Endometrial microvascular endothelial cells (primary cell): ENCODE data around the gene NAT14. TPM values are rescaled to one million over a fixed set of nuclear protein-coding genes. Genes with fewer than 3 reads are reported as not detected.
"Not testable (repeated sequence)": the region's sequence is repeated elsewhere in the genome, so short reads cannot be mapped to it uniquely, and the experiment has no call there.

Experiments
- in situ Hi-C: cut with HindIII; loops from 2 replicates; pipeline ENCODE4 v1.10.0; 2017; ENCODE audit warnings: low sequenced_read_pairs, low pct_unique_long_range_greater_than_20kb; ENCODE audit errors: inconsistent ontology term
- total RNA-seq: library from RNA; depleted of rRNA; stranded (reverse); fragments of >200 nt; gene quantifications from one replicate; pipeline ENCODE4 v1.2.3, GENCODE V29; 2015; ENCODE audit errors: inconsistent ontology term

Gene NAT14
- total RNA-seq, 1 donor from 2014 or later = 8.5 TPM

DNA sequence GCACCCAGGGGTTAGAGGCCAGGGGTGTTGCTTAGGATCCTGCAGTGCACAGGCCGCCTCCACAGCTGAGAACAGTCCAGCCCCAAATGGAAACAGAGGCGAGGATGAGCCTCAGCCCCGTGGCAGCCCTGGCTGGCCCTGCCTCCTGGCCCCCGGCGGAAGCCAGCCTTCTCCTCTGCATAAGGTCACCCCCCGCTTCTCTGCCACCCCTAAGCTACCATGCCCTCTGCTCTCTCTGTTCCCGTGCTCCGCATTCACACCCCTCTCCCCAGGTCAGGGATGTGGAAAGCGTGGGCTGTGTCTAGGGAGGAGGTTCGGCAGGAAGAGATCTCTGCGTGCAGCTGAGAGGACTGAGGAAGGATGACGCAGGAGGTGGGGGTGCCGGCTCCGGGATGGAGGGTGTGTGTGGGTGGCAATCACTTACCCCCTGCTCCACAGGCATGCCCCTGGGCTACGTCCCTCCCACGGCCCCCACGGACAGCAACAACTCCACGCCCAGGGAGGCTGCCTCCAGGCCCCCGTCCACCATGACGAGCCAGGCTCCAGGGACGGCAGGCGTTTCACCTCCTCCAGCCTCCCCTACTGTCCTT lies 9.3 kb downstream of the NAT14 start:
- in situ Hi-C loops = no loop called here

DNA sequence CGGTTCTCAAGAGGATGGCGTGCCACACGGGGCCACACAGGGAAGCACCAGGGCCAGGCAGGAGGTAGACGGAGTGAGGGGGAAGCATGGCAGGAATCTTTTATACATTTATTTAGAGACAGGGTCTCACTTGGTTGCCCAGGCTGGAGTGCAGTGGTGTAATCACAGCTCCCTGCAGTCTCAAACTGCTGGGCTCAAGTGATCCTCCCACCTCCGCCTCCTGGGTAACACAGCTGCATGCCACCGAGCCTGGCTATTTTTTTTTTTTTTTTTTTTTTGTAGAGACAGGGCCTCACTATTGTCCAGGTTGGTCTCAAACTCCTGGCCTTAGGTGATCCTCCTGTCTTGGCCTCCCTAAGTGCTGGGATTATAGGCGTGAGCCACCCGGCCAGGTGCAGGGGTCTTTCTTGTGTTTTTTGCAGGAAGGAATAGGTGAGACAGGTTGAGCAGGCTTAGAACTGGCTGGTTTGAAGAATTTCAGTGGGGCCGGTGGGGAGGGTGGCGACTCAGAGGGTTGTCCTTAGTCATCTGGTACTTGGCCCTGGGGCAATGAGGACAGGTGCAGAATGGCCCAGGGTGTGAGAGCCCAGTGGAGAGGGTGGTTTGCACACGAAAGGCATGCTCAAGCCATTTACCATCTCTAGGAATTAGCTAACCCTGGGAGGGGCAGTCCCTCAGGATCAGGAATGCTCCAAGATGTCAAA lies 10.8 kb downstream of the NAT14 start:
- in situ Hi-C loops = no loop called here

DNA sequence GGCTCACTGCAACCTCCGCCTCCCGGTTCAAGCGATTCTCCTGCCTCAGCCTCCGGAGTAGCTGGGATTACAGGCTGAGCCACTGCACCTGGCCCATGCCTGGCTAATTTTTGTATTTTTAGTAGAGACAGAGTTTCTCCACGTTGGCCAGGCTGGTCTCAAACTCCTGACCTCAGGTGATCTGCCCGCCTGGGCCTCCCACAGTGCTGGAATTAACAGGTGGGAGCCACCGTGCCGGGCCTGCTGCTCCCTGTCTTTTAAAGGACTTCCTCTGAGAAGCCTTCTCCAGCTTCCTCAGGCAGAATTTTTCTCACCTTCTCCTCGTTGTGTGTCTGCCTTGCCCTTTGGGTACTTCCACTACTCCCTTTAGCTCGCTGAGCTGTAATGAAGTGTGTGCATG lies 11.8 kb downstream of the NAT14 start:
- in situ Hi-C loops = not testable (repeated sequence)

DNA sequence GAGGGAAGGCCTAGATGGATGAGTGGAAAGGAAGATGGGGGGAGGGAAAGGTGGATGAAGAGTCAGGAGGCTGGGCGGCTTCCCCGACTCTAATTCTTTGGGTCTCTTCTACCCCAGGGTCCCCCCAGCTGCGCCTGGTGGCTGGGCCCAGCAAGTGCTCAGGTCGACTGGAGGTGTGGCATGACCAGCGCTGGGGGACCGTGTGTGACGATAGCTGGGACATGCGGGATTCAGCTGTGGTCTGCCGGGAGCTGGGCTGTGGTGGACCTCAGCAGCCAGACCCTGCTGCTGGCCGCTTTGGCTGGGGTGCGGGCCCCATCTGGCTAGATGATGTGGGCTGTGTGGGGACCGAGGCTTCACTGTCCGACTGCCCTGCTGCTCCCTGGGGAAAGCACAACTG lies 12.8 kb downstream of the NAT14 start:
- in situ Hi-C loops = no loop called here

DNA sequence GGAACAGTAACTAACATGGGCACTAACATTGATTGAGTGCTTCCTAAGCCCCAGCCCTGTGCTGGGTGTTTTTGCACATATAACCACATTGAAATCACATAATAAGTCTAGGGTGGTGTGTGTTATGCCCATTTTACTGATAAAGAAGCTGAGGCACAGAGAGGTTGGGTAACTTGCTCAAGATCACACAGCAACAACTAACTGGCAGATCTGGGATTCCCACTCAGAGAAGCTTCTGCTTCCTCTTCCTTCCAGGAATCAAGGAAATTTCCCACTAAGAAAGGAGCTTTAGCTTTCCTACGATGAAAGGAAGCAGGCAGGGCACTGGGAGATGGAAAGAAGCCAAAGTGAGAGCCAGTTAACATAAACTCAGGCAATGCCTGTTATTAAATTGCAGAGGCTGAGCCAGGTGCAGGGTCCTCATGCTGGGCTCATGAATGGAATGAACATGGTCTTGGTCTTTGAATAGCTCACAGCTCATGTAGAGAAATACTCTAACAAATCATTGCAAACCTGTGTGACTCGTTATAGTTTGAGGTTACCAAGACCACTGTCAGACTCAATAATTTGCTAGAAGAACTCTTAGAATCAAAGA lies 13.4 kb downstream of the NAT14 start:
- in situ Hi-C loops = no loop called here

DNA sequence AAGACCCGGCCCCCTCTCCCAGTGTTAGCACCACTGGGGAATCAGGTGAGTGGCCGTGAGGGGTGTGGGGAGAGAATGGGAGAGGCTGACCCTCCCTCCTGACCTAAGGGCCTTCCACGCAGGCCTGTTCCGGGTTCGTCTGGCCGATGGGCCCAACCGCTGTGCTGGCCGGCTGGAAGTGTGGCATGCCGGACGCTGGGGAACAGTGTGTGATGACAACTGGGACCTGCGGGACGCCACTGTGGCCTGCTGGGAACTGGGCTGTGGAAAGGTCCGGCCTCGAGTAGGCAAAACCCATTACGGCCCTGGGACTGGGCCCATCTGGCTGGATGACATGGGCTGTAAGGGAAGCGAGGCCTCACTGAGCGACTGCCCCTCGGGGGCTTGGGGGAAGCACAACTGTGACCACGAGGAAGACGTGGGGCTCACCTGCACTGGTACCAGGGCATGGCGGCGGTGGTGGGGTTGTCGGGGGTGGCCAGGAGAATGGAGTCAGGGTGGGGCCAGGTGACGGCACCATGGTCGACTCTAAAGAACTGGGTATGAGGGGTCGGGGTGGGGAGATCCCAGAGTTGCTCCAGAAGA lies 15.5 kb downstream of the NAT14 start:
- in situ Hi-C loops = no loop called here

DNA sequence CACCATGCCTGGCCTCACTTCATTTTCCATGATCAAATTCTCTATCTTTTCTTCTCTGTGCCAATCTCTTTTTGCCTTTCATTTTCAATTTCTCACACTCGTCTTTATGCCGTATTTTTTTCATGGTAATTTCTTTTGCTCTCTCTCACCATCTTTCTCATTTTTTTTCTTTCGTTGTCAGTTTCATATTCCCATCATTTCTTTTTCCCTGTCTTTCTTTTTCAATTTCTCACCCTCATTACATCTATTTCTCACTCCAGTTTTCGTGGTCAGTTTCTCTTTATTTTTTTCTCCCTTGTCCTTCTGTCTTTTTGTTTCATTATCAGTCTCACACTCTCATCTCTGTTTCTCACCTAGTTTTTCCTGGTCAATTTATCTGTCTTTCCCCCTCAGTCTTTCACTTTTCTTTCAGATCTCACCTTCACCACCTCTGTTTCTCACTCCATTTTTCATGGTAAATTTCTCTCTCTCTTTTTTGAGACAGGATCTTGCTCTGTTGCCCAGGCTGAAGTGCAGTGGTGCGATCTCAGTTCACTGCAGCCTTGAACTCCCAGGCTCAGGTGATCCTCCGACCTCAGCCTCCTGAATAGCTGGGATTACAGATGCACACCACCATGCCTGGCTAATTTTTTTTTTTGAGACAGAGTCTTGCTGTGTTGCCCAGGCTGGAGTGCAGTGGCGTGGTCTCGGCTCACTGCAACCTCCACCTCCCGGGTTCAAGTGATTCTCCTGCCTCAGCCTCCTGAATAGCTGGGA lies 17.4 kb downstream of the NAT14 start:
- in situ Hi-C loops = no loop called here

DNA sequence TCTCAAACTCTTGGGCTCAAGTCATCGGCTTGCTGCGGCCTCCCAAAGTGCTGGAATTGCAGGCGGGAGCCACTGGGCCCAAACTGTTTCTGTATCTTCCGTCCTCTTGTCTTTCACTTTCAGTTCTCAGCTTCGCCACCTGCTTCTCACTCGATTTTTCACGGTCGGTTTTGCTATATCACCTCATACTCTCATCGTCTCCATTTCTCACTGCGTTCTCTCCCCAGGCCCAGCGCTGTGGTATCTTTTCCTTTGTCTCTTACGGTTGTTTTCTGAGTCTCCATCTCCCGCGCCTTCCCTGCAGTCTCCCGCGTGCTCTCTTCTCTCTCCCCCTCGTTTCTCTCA lies 18.1 kb downstream of the NAT14 start:
- in situ Hi-C loops = no loop called here

DNA sequence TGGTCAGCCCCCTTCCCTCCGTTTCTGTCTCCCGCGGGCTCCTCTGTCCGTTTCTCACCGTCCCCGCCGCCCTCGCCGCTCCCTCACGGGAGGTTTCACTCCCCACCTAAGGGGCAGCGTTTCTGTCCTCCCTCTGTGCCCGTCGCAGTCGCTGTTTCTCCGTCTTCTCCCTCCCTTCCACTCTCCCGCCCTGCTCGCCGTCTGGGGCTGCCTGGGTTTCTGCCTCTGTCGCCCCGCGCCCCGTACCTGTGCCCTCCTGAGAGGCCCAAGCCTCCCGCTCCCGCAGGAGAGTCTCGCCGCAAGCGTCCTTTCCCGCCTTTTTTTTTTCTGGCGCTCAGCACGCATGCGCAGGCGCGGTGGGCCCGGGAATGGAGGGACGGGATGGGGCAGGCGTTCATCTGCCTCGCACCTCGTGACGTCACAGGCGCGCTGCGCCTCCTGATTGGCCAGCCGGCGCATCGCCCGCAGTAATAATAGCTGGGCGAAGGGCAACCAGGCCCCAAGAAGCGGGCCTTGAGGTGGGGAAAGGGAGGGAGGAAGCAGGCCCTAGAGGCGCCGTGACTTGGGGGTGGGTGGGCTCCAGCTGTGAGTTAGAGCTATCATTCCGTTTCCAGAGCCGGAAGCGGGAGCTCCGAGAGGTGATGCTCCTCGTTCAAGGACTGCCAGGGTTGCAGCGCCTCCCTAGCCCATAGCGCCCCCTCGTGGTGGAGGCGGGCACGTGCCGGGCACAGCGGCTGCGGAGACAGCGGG lies 18.7 kb downstream of the NAT14 start:
- in situ Hi-C loops = no loop called here

DNA sequence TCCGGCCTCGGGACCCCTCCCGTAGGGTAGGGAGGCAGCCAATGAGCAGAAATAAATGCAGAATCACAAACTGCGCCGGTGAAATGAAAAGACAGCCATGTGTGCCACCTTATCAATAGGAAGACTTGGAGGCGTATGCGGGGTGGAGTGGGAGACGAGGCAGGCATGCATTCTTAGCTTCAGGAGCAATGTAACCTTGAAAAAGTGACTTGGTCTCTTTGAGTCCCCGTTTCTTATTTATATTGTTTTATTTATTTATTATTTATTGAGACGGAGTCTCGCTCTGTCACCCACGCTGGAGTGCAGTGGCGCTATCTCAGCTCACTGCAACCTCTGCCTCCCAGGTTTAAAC lies 19.2 kb downstream of the NAT14 start:
- in situ Hi-C loops = no loop called here

DNA sequence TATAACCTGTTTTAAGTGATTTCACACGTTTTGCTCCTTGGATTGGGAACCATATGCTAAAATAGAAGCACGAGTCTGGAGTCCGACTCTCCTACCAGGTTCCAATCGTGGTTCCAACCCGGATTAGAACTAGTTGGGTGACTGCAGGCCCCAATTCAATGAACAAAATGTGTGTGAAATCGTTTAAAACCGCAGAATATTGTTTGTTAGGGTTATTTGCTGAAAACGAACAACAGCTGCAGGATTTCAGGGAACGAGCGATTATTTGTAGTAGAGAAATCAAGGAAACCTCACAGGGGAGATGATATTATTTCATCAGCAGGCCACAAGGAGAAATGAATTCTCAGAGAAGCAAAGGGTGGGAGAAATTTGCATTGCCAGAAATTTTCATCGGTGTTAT lies 20.0 kb downstream of the NAT14 start:
- in situ Hi-C loops = no loop called here

DNA sequence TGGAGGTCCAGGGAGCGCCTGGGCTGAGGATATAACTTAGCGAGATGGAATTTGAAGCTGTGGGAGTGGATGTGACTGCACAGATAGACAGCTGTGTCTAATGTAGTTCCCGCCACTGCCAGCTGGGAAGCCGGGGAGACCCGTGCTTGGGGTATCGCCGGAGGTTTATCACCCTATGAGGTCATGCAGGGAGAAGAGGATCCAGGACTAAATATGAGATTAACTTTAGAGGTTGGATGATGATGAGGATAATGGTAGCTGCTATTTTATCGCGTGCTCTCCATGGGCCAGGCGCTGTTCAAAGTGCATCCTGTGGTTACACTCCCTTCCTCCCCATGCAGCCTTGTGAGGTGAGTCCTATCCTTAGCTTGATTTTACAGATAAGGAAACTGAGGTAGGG lies 23.1 kb downstream of the NAT14 start:
- in situ Hi-C loops = no loop called here

DNA sequence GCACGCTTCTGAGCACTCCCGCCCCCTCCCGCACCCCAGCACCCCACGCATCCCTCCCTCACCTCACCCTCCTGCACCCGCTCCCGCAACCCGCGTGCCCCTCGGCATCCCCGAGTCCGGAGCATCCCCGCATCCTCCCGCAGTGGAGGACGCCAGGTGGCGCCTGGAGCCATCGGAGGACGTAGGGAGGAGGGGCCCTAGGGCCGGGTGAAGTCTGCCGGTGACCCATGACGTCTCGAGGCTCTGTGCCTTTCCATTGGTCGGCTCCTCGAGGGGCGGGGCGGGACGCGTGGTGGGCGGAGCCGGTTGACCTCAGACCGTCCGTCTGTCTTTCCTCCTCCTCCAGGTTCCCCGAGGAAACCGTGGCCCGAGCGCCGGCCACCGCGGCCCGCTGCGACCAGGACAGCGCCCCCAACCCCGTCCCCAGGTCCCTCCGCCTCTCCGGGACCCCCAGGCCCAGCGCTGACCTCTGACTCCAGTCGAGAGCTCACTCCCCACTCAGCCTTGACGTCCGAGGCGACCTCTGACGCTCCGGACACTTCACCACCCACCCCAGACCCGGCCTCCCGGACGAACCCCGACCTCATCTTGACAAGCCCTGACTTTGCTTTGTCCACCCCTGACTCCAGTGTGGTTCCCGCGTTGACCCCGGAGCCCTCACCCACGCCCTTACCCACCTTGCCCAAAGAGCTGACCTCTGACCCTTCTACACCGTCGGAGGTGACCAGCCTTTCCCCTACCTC lies 32.1 kb downstream of the NAT14 start:
- in situ Hi-C loops = loop anchor here (10.0 kb wide), 1 partner anchor 108 kb away; the partner anchor contains the start of gene ZNF784

DNA sequence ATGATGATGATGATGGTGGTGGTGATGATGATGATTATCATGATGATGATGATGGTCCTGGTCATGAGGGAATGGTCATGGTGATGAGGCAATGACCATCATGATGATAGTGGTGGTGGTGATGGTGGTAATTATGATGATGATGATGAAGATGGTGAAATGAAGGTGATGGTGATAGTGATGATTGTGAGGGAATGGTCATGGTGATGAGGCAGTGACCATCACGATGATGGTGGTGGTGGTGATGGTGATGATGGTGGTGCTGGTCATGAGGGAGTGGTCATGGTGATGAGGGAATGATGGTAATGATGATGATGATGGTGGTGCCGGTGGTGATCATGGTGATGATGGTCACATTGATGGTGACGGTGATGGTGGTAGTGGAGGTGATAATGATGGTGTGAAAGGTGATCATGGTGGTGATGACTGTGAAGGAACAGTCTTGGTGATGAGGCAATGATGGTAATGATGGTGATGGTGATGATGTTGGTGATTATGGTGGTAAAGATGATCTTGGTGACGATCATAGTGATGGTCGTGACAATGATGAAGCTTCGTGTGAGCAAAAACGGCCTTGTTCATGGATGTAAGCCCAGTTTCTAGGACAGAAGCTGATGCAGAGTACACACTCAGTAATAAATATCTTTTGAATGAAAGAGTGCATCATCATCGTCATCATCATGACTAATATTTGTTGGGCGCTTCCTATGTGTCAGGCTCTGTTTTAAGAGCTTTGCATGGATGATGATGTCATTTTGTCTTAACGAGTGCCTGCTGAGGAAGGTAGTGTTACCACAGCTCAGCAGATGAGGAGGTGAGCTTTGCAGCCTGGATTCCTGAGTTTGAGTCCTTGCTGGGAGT lies 34.7 kb downstream of the NAT14 start:
- in situ Hi-C loops = loop anchor here (10.0 kb wide), 1 partner anchor 105 kb away; the partner anchor contains the start of gene ZNF784

DNA sequence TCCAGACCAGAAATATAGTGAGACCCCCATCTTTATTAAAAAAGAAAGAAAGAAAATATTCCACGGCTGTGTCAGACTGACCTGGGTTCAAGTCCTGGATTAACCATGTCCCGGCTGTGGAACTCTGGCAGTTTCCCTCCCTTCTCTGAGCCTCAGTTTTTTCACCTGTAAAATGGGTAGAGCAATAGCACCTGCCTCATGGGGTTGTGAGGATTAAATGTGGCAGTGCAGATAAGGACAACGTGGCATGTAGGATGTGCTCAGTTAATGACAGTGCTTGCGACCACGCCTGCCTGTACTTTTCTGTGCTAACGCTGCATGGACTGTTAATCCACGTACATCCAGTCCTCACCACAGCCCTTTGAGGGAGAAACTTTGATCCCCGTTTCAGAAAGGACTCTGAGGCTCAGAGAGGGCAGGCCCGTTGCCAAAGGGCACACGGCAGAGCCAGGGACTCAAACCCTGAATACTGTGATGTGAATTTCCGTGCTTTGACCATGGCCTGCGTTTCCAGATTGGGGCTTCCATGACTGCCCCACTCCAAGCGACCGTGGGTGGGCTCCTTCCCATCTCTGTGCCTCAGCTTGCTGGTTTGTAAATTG lies 35.8 kb downstream of the NAT14 start:
- in situ Hi-C loops = no loop called here

DNA sequence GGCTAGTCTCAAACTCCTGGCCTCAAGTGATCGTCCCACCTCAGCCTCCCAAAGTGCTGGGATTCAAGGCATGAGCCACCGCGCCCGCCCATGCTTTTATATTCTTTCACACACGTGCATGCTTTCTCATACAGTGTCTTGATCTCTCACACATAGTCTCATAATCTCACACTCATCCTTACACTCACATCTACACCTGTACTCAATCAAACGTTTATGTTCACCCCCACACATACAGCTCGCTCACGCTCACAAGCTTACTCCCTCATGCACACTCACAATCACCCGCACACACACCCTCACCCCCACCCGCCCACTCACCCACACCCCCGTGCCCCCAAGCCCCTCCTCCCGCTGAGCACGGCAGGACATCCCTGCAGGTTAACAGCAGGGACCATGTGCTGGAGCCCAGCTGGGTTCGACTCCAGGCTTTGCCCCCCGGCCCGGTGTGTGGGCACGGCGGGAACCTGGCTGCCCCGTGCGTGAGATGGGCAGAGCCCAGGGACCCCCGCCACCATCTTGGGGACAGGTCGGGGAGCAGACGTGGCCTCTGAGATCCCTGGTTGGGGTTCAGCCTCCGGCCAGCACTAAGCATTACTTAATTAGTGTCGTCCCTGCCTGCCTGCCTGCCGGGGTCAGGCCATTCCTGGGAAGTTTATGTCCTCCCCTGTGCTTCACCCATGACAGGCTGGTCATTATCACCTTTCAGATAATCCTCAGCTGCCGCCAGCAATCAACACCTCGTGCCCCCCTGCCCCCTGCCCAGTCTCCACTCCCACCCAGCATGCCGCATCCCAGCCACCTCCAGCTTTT lies 40.5 kb downstream of the NAT14 start:
- in situ Hi-C loops = no loop called here
